ENCODE data around the gene IGLL5.

The IGLL5 gene

GRCh38 chr22:22929381-22930221 is 42.0 kb downstream of the IGLL5 start:
- H3K4me3 ChIP-seq (ENCODE audit: low read length): no peak overlapping the region
- no peak for DNase-seq (ENCODE audit: low read depth)
- TF ChIP-seq CTCF (conservative IDR thresholded peaks at IDR 0.05; ENCODE audit: low read depth, low read length): no peak

- TF ChIP-seq CTCF (conservative IDR thresholded peaks at IDR 0.05; ENCODE audit: low read depth, low read length): no peak
- DNase-seq (ENCODE audit: low read depth): no peak
- no peak overlapping the region for H3K4me3 ChIP-seq (ENCODE audit: low read length)
Measured at GRCh38 chr22:22930222-22930497, 42.5 kb downstream of the IGLL5 start.

GRCh38 chr22:22930571-22931556 is 43.2 kb downstream of the IGLL5 start:
- DNase-seq (ENCODE audit: low read depth): no peak
- no peak overlapping the region for H3K4me3 ChIP-seq (ENCODE audit: low read length)
- no peak for TF ChIP-seq CTCF (conservative IDR thresholded peaks at IDR 0.05; ENCODE audit: low read depth, low read length)

- no peak for DNase-seq (ENCODE audit: low read depth)
- H3K4me3 ChIP-seq (ENCODE audit: low read length): no peak overlapping the region
- no peak for TF ChIP-seq CTCF (conservative IDR thresholded peaks at IDR 0.05; ENCODE audit: low read depth, low read length)
Measured at GRCh38 chr22:22931557-22932270, 44.1 kb downstream of the IGLL5 start.

- no peak for DNase-seq (ENCODE audit: low read depth)
- H3K4me3 ChIP-seq (ENCODE audit: low read length): no peak overlapping the region
- TF ChIP-seq CTCF (conservative IDR thresholded peaks at IDR 0.05; ENCODE audit: low read depth, low read length): no peak
Measured at GRCh38 chr22:22932512-22932941, 44.9 kb downstream of the IGLL5 start.

GRCh38 chr22:22933100-22933806 is 45.6 kb downstream of the IGLL5 start:
- TF ChIP-seq CTCF (conservative IDR thresholded peaks at IDR 0.05; ENCODE audit: low read depth, low read length): no peak
- DNase-seq (ENCODE audit: low read depth): no peak
- H3K4me3 ChIP-seq (ENCODE audit: low read length): no peak overlapping the region
